Neural cell (in vitro differentiated cells): ENCODE data around the gene KRT37.

Experiments
- EZH2 ChIP-seq: fragments of 200-600, 300-800 bp; shearing (Covaris generic), sonication (generic); IDR thresholded peaks from 2 replicates; pipeline ENCODE4 v1.6.1; 2014; ENCODE audit warnings: antibody characterized with exemption, low read length, borderline replicate concordance, mild to moderate bottlenecking; ENCODE audit not compliant: insufficient read depth, poor library complexity, severe bottlenecking
- MXI1 ChIP-seq: fragments of 450-650 bp; conservative IDR thresholded peaks from 2 replicates; pipeline ENCODE4 v1.6.1; 2014; ENCODE audit warnings: antibody characterized with exemption, mild to moderate bottlenecking; ENCODE audit not compliant: poor library complexity, severe bottlenecking
- POLR2AphosphoS5 ChIP-seq: IDR thresholded peaks from 2 replicates; pipeline ENCODE4 v1.6.1; 2012
- RAD21 ChIP-seq: fragments of 450-650 bp; conservative IDR thresholded peaks from 2 replicates; pipeline ENCODE4 v1.6.1; 2014; ENCODE audit warnings: antibody characterized with exemption, mild to moderate bottlenecking, moderate library complexity
- REST ChIP-seq: IDR thresholded peaks from 2 replicates; pipeline ENCODE4 v1.6.1; 2012; ENCODE audit warnings: borderline replicate concordance
- SMC3 ChIP-seq: fragments of 450-650 bp; conservative IDR thresholded peaks from 2 replicates; pipeline ENCODE4 v1.6.1; 2014; ENCODE audit warnings: antibody characterized with exemption, mild to moderate bottlenecking, moderate library complexity; ENCODE audit not compliant: poor library complexity
- TAF1 ChIP-seq: IDR thresholded peaks from 2 replicates; pipeline ENCODE4 v1.6.1; 2012; ENCODE audit warnings: low read depth
- TF ChIP-seq, protein P1 (sequence below): fragments of 450-650 bp; IDR thresholded peaks from 2 replicates; pipeline ENCODE4 v1.5.1; 2014; ENCODE audit warnings: antibody characterized with exemption, mild to moderate bottlenecking, moderate library complexity; ENCODE audit not compliant: poor library complexity, severe bottlenecking

DNA sequence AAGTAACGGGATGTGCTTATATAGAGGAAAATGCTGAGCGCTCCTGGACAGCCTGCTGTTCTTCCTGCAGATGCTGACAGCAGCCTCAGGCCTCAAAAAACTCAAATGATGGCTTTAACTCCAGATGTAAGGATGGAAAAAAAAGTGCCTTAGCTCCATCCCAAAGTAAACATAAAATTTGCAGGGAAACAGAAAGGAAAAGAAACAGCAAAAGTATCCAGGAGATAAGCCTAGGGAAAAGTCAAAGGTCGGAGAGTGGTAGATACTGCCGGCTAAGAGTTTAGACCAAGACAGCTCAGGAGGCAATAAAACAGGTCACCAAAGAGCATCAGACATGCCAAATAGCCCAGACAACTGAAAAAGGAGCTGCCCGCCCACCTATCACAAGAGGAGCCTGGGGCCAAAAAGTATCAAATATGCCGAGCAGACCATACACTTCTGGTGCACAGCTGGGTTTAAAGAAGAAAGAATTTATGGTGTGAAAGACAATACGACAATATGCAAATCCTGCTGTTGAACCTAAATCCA lies 33.9 kb downstream of the KRT37 start:
- TF ChIP-seq, protein P1, sequence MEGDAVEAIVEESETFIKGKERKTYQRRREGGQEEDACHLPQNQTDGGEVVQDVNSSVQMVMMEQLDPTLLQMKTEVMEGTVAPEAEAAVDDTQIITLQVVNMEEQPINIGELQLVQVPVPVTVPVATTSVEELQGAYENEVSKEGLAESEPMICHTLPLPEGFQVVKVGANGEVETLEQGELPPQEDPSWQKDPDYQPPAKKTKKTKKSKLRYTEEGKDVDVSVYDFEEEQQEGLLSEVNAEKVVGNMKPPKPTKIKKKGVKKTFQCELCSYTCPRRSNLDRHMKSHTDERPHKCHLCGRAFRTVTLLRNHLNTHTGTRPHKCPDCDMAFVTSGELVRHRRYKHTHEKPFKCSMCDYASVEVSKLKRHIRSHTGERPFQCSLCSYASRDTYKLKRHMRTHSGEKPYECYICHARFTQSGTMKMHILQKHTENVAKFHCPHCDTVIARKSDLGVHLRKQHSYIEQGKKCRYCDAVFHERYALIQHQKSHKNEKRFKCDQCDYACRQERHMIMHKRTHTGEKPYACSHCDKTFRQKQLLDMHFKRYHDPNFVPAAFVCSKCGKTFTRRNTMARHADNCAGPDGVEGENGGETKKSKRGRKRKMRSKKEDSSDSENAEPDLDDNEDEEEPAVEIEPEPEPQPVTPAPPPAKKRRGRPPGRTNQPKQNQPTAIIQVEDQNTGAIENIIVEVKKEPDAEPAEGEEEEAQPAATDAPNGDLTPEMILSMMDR, result no peak
- TF ChIP-seq TAF1 (no peak), EZH2 (no peak), POLR2AphosphoS5 (no peak), MXI1 (no peak), RAD21 (no peak), SMC3 (no peak), REST (no peak)
